Activated CD8-positive, alpha-beta memory T cell treated with anti-CD3 and anti-CD28 coated beads for 24 hours (primary cell): ENCODE data around the gene BFSP1.

Source experiments
- DNase-seq: peaks from one replicate; pipeline ENCODE4 v3.0.0-alpha.2; 2020

Gene BFSP1

GRCh38 chr20:17518339-17519052 lies 12.7 kb downstream of the BFSP1 start:
- DNase-seq, result no peak

- DNase-seq, result no peak
Observed at GRCh38 chr20:17515053-17515452, 16.1 kb downstream of the BFSP1 start.

- DNase-seq, result no peak
Observed at GRCh38 chr20:17513939-17514338, 17.2 kb downstream of the BFSP1 start.

GRCh38 chr20:17511401-17511800 lies 19.8 kb downstream of the BFSP1 start:
- no peak for DNase-seq

GRCh38 chr20:17510548-17510947 lies 20.6 kb downstream of the BFSP1 start:
- no peak for DNase-seq

- DNase-seq, result no peak
Observed at GRCh38 chr20:17508756-17509155, 22.4 kb downstream of the BFSP1 start.

- DNase-seq, result no peak
Observed at GRCh38 chr20:17507531-17507930, 23.6 kb downstream of the BFSP1 start.

- DNase-seq, result no peak
Observed at GRCh38 chr20:17507032-17507431, 24.1 kb downstream of the BFSP1 start.

- peak; percentile 80 for DNase-seq
Observed at GRCh38 chr20:17505636-17506517, 25.3 kb downstream of the BFSP1 start.

GRCh38 chr20:17504898-17505635 lies 26.1 kb downstream of the BFSP1 start:
- DNase-seq, result peak; percentile 77

- DNase-seq, result peak; percentile 72
Observed at GRCh38 chr20:17504066-17504897, 26.9 kb downstream of the BFSP1 start.

GRCh38 chr20:17503301-17504065 lies 27.7 kb downstream of the BFSP1 start:
- DNase-seq, result no peak

- DNase-seq, result peak; percentile 24
Observed at GRCh38 chr20:17502105-17502504, 29.1 kb downstream of the BFSP1 start.

GRCh38 chr20:17501701-17502100 lies 29.5 kb downstream of the BFSP1 start:
- DNase-seq, result peak; percentile 40

GRCh38 chr20:17500826-17501225 lies 30.4 kb downstream of the BFSP1 start:
- peak; percentile 26 for DNase-seq

GRCh38 chr20:17500271-17500670 lies 30.9 kb downstream of the BFSP1 start:
- peak; percentile 13 for DNase-seq

- no peak for DNase-seq
Observed at GRCh38 chr20:17499041-17499440, 32.1 kb downstream of the BFSP1 start.

- DNase-seq, result no peak
Observed at GRCh38 chr20:17498641-17499040, 32.5 kb downstream of the BFSP1 start.

- DNase-seq, result peak; percentile 13
Observed at GRCh38 chr20:17497821-17498580, 33.2 kb downstream of the BFSP1 start.

- peak; percentile 28 for DNase-seq
Observed at GRCh38 chr20:17495826-17496225, 35.4 kb downstream of the BFSP1 start.

- peak; percentile 24 for DNase-seq
Observed at GRCh38 chr20:17494201-17494600, 37.0 kb downstream of the BFSP1 start.
